Stimulated activated CD4-positive, alpha-beta T cell treated with anti-CD3 and anti-CD28 coated beads, Interleukin-2, amount 100 ng/mL, for 48 hours (primary cell): ENCODE measurements around the gene OXCT2.
"Not testable (repeated sequence)": the region's sequence is repeated elsewhere in the genome, so short reads cannot be mapped to it uniquely, and the experiment has no call there.

Experiments used
- DNase-seq, 2 donors: peaks; one replicate each; pipeline ENCODE4 v3.0.0-alpha.2; 2020

Gene OXCT2

GRCh38 chr1:39771022-39771532, at the start of gene OXCT2:
OXCT2 (minus strand) TSS chr1:39771348; CDS start chr1:39771255, 93 bp downstream.
- DNase-seq = not testable (repeated sequence)

- no peak for DNase-seq
Observed at GRCh38 chr1:39819091-39819812, 48.1 kb upstream of the OXCT2 start.

GRCh38 chr1:39818482-39818881, 47.3 kb upstream of the OXCT2 start:
- no peak for DNase-seq

- peak; percentile 40 to 43 for DNase-seq
Observed at GRCh38 chr1:39817091-39817932, 46.2 kb upstream of the OXCT2 start.

GRCh38 chr1:39816415-39817090, 45.4 kb upstream of the OXCT2 start:
- peak; percentile 45 to 64 for DNase-seq

GRCh38 chr1:39812913-39813312, 41.8 kb upstream of the OXCT2 start:
- no peak for DNase-seq

GRCh38 chr1:39808784-39809517, 37.8 kb upstream of the OXCT2 start:
- no peak for DNase-seq

- DNase-seq = no peak
Observed at GRCh38 chr1:39805385-39805784, 34.2 kb upstream of the OXCT2 start.

- DNase-seq = no peak
Observed at GRCh38 chr1:39802496-39803260, 31.5 kb upstream of the OXCT2 start.

- no peak for DNase-seq
Observed at GRCh38 chr1:39800471-39800835, 29.3 kb upstream of the OXCT2 start.

GRCh38 chr1:39799770-39800470, 28.8 kb upstream of the OXCT2 start:
- peak; percentile 73 to 76 for DNase-seq

- DNase-seq = peak; percentile 78 to 81
Observed at GRCh38 chr1:39798859-39799769, 28.0 kb upstream of the OXCT2 start.

- no peak for DNase-seq
Observed at GRCh38 chr1:39795651-39796050, 24.5 kb upstream of the OXCT2 start.

- no peak for DNase-seq
Observed at GRCh38 chr1:39791838-39792237, 20.7 kb upstream of the OXCT2 start.

GRCh38 chr1:39789571-39790110, 18.5 kb upstream of the OXCT2 start:
- no peak for DNase-seq

GRCh38 chr1:39788758-39789570, 17.8 kb upstream of the OXCT2 start, which contains the start of gene BMP8B:
BMP8B (minus strand) TSS chr1:39788865; CDS start chr1:39788485, 380 bp downstream.
- DNase-seq = peak in 1 of 2 donors; percentile 30

GRCh38 chr1:39788426-39788757, 17.2 kb upstream of the OXCT2 start:
- no peak for DNase-seq

- not testable (repeated sequence) for DNase-seq
Observed at GRCh38 chr1:39787964-39788363, 16.8 kb upstream of the OXCT2 start.

GRCh38 chr1:39787468-39787867, 16.3 kb upstream of the OXCT2 start:
- no peak for DNase-seq
